Thyroid gland (tissue), 4 donors: Measurements from ENCODE around the gene SNAP29.

Experiments used
- POLR2A ChIP-seq, 2 donors: fragments of 450-650 bp; IDR thresholded peaks; one replicate each; pipeline ENCODE4 v1.6.1; 2017; ENCODE audit warnings: antibody characterized with exemption in 2 of 2, mild to moderate bottlenecking in 2 of 2, moderate library complexity in 1 of 2
- TF ChIP-seq, protein P1 (sequence below), 6 experiments: fragments of 200-600 bp in 3 of 6; fragments of 450-650 bp in 3 of 6; sonication (generic) in 3 of 6; IDR thresholded peaks; one replicate each; pipeline ENCODE4 v1.5.1; 2016 to 2019; ENCODE audit warnings: antibody characterized with exemption in 6 of 6, mild to moderate bottlenecking in 2 of 6, inconsistent platforms in 1 of 6, moderate library complexity in 1 of 6

DNA sequence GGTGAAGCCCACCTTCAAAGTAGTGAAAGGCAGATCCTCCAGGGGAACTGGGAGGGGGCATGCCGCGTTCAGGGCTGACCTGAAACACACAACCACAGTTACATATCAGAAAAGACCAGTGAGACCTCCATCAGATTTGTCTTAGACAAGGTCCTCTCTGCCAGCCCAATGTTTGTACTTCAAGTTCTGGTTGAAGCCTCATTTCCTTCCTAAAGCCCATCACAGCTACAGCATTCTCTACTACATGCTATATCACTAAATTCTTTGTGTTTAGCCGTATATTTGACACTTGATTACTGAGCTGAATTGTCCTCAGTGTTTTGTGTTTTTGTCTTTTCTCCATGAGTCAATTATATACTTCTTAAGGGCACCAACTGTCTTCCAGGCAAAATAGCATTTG is 40.3 kb upstream of the SNAP29 start:
- TF ChIP-seq, protein P1, sequence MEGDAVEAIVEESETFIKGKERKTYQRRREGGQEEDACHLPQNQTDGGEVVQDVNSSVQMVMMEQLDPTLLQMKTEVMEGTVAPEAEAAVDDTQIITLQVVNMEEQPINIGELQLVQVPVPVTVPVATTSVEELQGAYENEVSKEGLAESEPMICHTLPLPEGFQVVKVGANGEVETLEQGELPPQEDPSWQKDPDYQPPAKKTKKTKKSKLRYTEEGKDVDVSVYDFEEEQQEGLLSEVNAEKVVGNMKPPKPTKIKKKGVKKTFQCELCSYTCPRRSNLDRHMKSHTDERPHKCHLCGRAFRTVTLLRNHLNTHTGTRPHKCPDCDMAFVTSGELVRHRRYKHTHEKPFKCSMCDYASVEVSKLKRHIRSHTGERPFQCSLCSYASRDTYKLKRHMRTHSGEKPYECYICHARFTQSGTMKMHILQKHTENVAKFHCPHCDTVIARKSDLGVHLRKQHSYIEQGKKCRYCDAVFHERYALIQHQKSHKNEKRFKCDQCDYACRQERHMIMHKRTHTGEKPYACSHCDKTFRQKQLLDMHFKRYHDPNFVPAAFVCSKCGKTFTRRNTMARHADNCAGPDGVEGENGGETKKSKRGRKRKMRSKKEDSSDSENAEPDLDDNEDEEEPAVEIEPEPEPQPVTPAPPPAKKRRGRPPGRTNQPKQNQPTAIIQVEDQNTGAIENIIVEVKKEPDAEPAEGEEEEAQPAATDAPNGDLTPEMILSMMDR (IDR thresholded peaks at IDR 0.05) = no peak
- TF ChIP-seq POLR2A (IDR thresholded peaks at IDR 0.05) = no peak
